HUES6 (cell line): ENCODE data around the gene CCDC88C.

Source experiments
- H3K27ac ChIP-seq: 2 replicates; pipeline ENCODE4 v1.7.0; 2013; ENCODE audit warnings: low read depth, mild to moderate bottlenecking, low read length, inconsistent platforms
- H3K27me3 ChIP-seq: 2 replicates; pipeline ENCODE4 v1.6.1; 2013; ENCODE audit warnings: low read length; ENCODE audit not compliant: control insufficient read depth, insufficient read depth
- H3K36me3 ChIP-seq: 2 replicates; pipeline ENCODE4 v1.6.1; 2013; ENCODE audit warnings: low read length; ENCODE audit not compliant: control insufficient read depth, insufficient read depth
- H3K4me1 ChIP-seq: 2 replicates; pipeline ENCODE4 v1.6.1; 2013; ENCODE audit warnings: low read length; ENCODE audit not compliant: control insufficient read depth, insufficient read depth
- H3K4me3 ChIP-seq: 2 replicates; pipeline ENCODE4 v1.5.1; 2013; ENCODE audit warnings: low read depth, low read length
- H3K9ac ChIP-seq: one replicate; pipeline ENCODE4 v1.6.1; 2013; ENCODE audit warnings: mild to moderate bottlenecking, low read length
- H3K9me3 ChIP-seq: 2 replicates; pipeline ENCODE4 v1.6.1; 2013; ENCODE audit warnings: low read depth, low read length; ENCODE audit not compliant: control insufficient read depth, insufficient read depth

The CCDC88C gene

GRCh38 chr14:91417120-91417982 is at the start of gene CCDC88C:
Gene CCDC88C (minus strand): TSS chr14:91417820. CDS start chr14:91417690, 130 bp downstream.
- Histone ChIP-seq H3K27me3 (peaks cover 7% of the 10 kb centered on the region; the same call in 1 of the 2 replicates), H3K27ac (peak within 1 kb of the TSS; percentile 53; the same call in 1 of the 2 replicates), H3K4me3 (peak within 1 kb of the TSS; percentile 72), H3K9me3 (no peaks in the 10 kb centered on the region), H3K36me3 (no peaks in the 10 kb centered on the region), H3K4me1 (peaks cover 30% of the 10 kb centered on the region), H3K9ac (peak within 1 kb of the TSS; percentile 64)

GRCh38 chr14:91466192-91466591 is 48.6 kb upstream of the CCDC88C start:
- Histone ChIP-seq H3K4me3 (no peak overlapping the region), H3K4me1 (no peaks in the 10 kb centered on the region), H3K27me3 (no peaks in the 10 kb centered on the region), H3K27ac (no peak overlapping the region), H3K9me3 (no peaks in the 10 kb centered on the region), H3K36me3 (peaks cover 98% of the 10 kb centered on the region), H3K9ac (no peak overlapping the region)

GRCh38 chr14:91464615-91465205 is 47.1 kb upstream of the CCDC88C start:
- no peaks in the 10 kb centered on the region for H3K9me3 ChIP-seq
- H3K27me3 ChIP-seq = no peaks in the 10 kb centered on the region
- peaks cover 99% of the 10 kb centered on the region for H3K36me3 ChIP-seq
- H3K27ac ChIP-seq = no peak overlapping the region
- H3K4me1 ChIP-seq = no peaks in the 10 kb centered on the region
- no peak overlapping the region for H3K4me3 ChIP-seq
- no peak overlapping the region for H3K9ac ChIP-seq

GRCh38 chr14:91458612-91459011 is 41.0 kb upstream of the CCDC88C start:
- Histone ChIP-seq H3K36me3 (peaks cover 87% of the 10 kb centered on the region), H3K9ac (no peak overlapping the region), H3K4me1 (no peaks in the 10 kb centered on the region), H3K4me3 (no peak overlapping the region), H3K27me3 (no peaks in the 10 kb centered on the region), H3K9me3 (no peaks in the 10 kb centered on the region), H3K27ac (no peak overlapping the region)

GRCh38 chr14:91456283-91456682 is 38.7 kb upstream of the CCDC88C start:
- peaks cover 64% of the 10 kb centered on the region for H3K36me3 ChIP-seq
- no peaks in the 10 kb centered on the region for H3K9me3 ChIP-seq

GRCh38 chr14:91454580-91454979 is 37.0 kb upstream of the CCDC88C start:
- Histone ChIP-seq H3K9ac (no peak overlapping the region), H3K9me3 (no peaks in the 10 kb centered on the region), H3K27me3 (no peaks in the 10 kb centered on the region), H3K27ac (no peak overlapping the region), H3K36me3 (peaks cover 47% of the 10 kb centered on the region), H3K4me3 (no peak overlapping the region), H3K4me1 (no peaks in the 10 kb centered on the region)

More at GRCh38 chr14:91456283-91456682, 38.7 kb upstream of the CCDC88C start:
- Histone ChIP-seq H3K4me1 (no peaks in the 10 kb centered on the region), H3K9ac (no peak overlapping the region), H3K4me3 (no peak overlapping the region), H3K27me3 (no peaks in the 10 kb centered on the region), H3K27ac (no peak overlapping the region)

GRCh38 chr14:91454155-91454554 is 36.5 kb upstream of the CCDC88C start:
- H3K36me3 ChIP-seq = peaks cover 43% of the 10 kb centered on the region
- H3K9me3 ChIP-seq = no peaks in the 10 kb centered on the region
- no peak overlapping the region for H3K27ac ChIP-seq
- no peak overlapping the region for H3K4me3 ChIP-seq
- H3K4me1 ChIP-seq = no peaks in the 10 kb centered on the region
- no peak overlapping the region for H3K9ac ChIP-seq
- H3K27me3 ChIP-seq = no peaks in the 10 kb centered on the region

- H3K27me3 ChIP-seq = no peaks in the 10 kb centered on the region
- no peak overlapping the region for H3K4me3 ChIP-seq
- H3K9me3 ChIP-seq = no peaks in the 10 kb centered on the region
- H3K36me3 ChIP-seq = peaks cover 39% of the 10 kb centered on the region
- H3K9ac ChIP-seq = no peak overlapping the region
- H3K4me1 ChIP-seq = no peaks in the 10 kb centered on the region
- H3K27ac ChIP-seq = no peak overlapping the region
These were observed 36.1 kb upstream of the CCDC88C start for GRCh38 chr14:91453744-91454143.

- H3K9ac ChIP-seq = no peak overlapping the region
- H3K36me3 ChIP-seq = no peaks in the 10 kb centered on the region
- no peaks in the 10 kb centered on the region for H3K27me3 ChIP-seq
- no peak overlapping the region for H3K4me3 ChIP-seq
- H3K9me3 ChIP-seq = peaks cover 9% of the 10 kb centered on the region
- no peak overlapping the region for H3K27ac ChIP-seq
- H3K4me1 ChIP-seq = no peaks in the 10 kb centered on the region
These were observed 26.9 kb upstream of the CCDC88C start for GRCh38 chr14:91444335-91445020.

GRCh38 chr14:91439345-91439744 is 21.7 kb upstream of the CCDC88C start:
- H3K9ac ChIP-seq = no peak overlapping the region
- H3K27ac ChIP-seq = no peak overlapping the region

GRCh38 chr14:91438845-91439244 is 21.2 kb upstream of the CCDC88C start:
- no peaks in the 10 kb centered on the region for H3K4me1 ChIP-seq

More at GRCh38 chr14:91439345-91439744, 21.7 kb upstream of the CCDC88C start:
- Histone ChIP-seq H3K4me3 (no peak overlapping the region), H3K9me3 (peaks cover 36% of the 10 kb centered on the region), H3K4me1 (no peaks in the 10 kb centered on the region), H3K27me3 (no peaks in the 10 kb centered on the region), H3K36me3 (no peaks in the 10 kb centered on the region)

More at GRCh38 chr14:91438845-91439244, 21.2 kb upstream of the CCDC88C start:
- H3K36me3 ChIP-seq = no peaks in the 10 kb centered on the region
- no peaks in the 10 kb centered on the region for H3K27me3 ChIP-seq
- H3K27ac ChIP-seq = no peak overlapping the region
- no peak overlapping the region for H3K9ac ChIP-seq
- H3K9me3 ChIP-seq = peaks cover 36% of the 10 kb centered on the region
- no peak overlapping the region for H3K4me3 ChIP-seq
